DOHH2 (cell line): ENCODE results near the gene DIRAS2.

Source experiments
- EZH2phosphoT487 ChIP-seq: fragments of 200-600 bp; sonication (generic); IDR thresholded peaks from 2 replicates; pipeline ENCODE4 v1.6.1; 2017; ENCODE audit warnings: borderline replicate concordance, mild to moderate bottlenecking, antibody characterized with exemption, low read length, moderate library complexity, mixed read lengths
- TF ChIP-seq, protein P1 (sequence below): fragments of 200-600 bp; sonication (generic); IDR thresholded peaks from one replicate; pipeline ENCODE4 v1.5.1; 2014; ENCODE audit warnings: antibody characterized with exemption, mild to moderate bottlenecking, low read depth, low read length; ENCODE audit not compliant: poor library complexity, severe bottlenecking

DNA sequence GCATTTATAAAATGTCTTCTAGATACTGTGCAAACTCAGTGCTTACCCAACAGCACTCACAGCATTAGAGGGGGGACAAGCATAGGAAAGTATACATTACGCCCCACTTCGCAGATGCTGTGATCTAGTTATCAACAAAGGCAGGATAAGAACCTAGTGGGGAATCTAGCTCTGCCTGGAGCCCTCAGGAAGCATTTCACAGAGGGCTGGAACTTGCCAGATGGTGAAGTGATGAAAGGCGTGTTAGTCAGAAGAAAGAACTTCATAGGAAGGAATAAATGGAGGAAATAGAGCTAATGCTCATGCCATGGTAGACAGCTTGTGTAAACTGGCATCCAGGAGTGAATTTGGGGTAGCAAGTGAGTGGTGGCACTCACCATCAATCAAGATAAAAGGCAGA, 25.8 kb downstream of the DIRAS2 start:
- TF ChIP-seq, protein P1, sequence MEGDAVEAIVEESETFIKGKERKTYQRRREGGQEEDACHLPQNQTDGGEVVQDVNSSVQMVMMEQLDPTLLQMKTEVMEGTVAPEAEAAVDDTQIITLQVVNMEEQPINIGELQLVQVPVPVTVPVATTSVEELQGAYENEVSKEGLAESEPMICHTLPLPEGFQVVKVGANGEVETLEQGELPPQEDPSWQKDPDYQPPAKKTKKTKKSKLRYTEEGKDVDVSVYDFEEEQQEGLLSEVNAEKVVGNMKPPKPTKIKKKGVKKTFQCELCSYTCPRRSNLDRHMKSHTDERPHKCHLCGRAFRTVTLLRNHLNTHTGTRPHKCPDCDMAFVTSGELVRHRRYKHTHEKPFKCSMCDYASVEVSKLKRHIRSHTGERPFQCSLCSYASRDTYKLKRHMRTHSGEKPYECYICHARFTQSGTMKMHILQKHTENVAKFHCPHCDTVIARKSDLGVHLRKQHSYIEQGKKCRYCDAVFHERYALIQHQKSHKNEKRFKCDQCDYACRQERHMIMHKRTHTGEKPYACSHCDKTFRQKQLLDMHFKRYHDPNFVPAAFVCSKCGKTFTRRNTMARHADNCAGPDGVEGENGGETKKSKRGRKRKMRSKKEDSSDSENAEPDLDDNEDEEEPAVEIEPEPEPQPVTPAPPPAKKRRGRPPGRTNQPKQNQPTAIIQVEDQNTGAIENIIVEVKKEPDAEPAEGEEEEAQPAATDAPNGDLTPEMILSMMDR, result no peak
- TF ChIP-seq EZH2phosphoT487, result no peak
